Measurements from ENCODE around the gene RIT2.

The RIT2 gene

DNA sequence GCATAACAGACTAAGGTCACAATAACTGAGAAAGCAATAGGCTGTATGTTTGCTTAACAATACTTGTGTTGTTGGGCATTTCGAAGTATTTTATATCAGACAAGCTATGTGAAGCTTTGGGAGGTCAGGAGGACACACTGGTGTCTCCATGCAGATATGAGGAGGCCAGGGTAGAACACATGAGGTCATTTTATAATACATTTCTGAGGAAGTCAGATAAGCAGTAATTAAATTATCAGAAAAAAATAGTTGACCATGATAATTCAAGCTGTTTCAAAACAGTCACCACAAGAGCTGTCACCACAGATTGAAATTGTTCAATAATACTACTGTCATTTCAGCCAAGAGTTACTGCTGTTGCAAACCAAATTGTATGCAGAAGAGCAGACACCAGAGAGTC lies 160.6 kb downstream of the RIT2 start:
- DNase-seq (ENCODE audit: insufficient read length, low spot score) (no peak), FAIRE-seq (no peak)
- TF ChIP-seq PAX5 (IDR thresholded peaks at IDR 0.05; ENCODE audit: insufficient read depth, low read length, severe bottlenecking) (no peak), POLR2A (IDR thresholded peaks at IDR 0.05; ENCODE audit: low read depth, low read length) (no peak), POU2F2 (IDR thresholded peaks at IDR 0.05; ENCODE audit: low read depth, low read length) (no peak), TAF1 (IDR thresholded peaks at IDR 0.05; ENCODE audit: low read depth, low read length) (no peak), POLR2AphosphoS5 (IDR thresholded peaks at IDR 0.05; ENCODE audit: low read depth, low read length) (no peak), SPI1 (IDR thresholded peaks at IDR 0.05; ENCODE audit: low read depth, low read length) (no peak)

DNA sequence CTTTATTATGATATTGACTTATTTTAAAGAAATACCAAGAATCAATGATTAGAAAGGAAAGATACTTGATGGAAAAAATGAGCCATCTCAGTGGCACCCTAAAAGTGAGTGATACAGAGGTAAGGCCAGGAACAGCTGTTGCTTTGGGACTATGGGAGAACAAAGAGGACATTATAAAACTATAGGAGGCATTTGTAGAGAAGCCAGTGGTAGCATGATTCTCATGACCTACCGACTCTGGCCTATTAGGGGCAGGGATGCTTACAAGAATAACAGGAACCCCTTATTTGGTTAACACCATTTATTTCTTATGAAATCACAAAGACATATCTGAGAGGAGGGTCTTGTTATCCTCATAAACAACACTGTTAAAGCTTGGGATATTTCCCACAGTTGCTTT lies 162.2 kb downstream of the RIT2 start:
- TF ChIP-seq SPI1 (IDR thresholded peaks at IDR 0.05; ENCODE audit: low read depth, low read length) (no peak), TAF1 (IDR thresholded peaks at IDR 0.05; ENCODE audit: low read depth, low read length) (no peak), PAX5 (IDR thresholded peaks at IDR 0.05; ENCODE audit: insufficient read depth, low read length, severe bottlenecking) (no peak)
- DNase-seq (ENCODE audit: insufficient read length, low spot score) = no peak
- FAIRE-seq = no peak

DNA sequence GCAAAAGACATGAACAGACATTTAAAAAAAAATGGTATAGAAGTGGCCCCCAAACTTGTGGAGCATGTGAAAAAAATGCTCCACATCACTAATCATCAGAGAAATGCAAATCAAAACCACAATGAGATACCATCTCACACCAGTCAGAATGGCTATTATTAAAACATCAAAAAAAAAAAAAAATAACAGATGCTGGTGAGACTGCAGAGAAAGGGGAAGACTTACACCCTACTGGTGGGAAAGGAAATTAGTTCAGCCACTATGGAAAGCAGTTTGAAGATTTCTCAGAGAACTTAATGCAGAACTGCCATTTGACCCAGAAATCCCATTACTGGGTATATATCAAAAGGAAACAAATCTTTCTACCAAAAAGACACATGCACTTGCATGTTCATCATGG lies 164.8 kb downstream of the RIT2 start:
- DNase-seq (ENCODE audit: insufficient read length, low spot score) (no peak), FAIRE-seq (no peak)

DNA sequence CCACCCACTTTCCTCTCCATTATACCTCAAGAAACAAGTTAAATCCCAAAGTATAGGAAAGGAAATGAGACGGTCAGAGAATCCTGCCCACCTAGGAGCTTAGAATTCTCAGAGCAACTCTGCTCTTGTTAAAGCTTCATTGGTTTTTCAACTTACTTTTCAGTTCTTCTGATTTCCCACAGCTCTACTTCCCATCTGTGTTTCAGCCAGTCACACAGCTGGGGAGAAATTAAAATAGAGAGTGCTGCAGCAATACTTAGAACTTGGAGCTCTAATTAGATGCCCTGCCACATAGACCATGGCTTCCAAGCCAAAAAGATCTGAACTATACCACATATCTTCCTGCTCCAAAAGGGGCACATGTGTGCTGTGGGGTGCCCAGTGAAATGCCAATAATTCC lies 166.7 kb downstream of the RIT2 start:
- FAIRE-seq = no peak
- TF ChIP-seq POLR2A (IDR thresholded peaks at IDR 0.05; ENCODE audit: low read depth, low read length) (no peak), SPI1 (IDR thresholded peaks at IDR 0.05; ENCODE audit: low read depth, low read length) (no peak), TAF1 (IDR thresholded peaks at IDR 0.05; ENCODE audit: low read depth, low read length) (no peak), POU2F2 (IDR thresholded peaks at IDR 0.05; ENCODE audit: low read depth, low read length) (no peak), PAX5 (IDR thresholded peaks at IDR 0.05; ENCODE audit: insufficient read depth, low read length, severe bottlenecking) (no peak), POLR2AphosphoS5 (IDR thresholded peaks at IDR 0.05; ENCODE audit: low read depth, low read length) (no peak)
- DNase-seq (ENCODE audit: insufficient read length, low spot score) = no peak

More for the DNA sequence above, 164.8 kb downstream of the RIT2 start:
- no peak for TF ChIP-seq TAF1 (IDR thresholded peaks at IDR 0.05; ENCODE audit: low read depth, low read length)
- TF ChIP-seq PAX5 (IDR thresholded peaks at IDR 0.05; ENCODE audit: insufficient read depth, low read length, severe bottlenecking) = no peak
- TF ChIP-seq POLR2A (IDR thresholded peaks at IDR 0.05; ENCODE audit: low read depth, low read length) = no peak
- no peak for TF ChIP-seq SPI1 (IDR thresholded peaks at IDR 0.05; ENCODE audit: low read depth, low read length)
- no peak for TF ChIP-seq POU2F2 (IDR thresholded peaks at IDR 0.05; ENCODE audit: low read depth, low read length)
- TF ChIP-seq POLR2AphosphoS5 (IDR thresholded peaks at IDR 0.05; ENCODE audit: low read depth, low read length) = no peak

DNA sequence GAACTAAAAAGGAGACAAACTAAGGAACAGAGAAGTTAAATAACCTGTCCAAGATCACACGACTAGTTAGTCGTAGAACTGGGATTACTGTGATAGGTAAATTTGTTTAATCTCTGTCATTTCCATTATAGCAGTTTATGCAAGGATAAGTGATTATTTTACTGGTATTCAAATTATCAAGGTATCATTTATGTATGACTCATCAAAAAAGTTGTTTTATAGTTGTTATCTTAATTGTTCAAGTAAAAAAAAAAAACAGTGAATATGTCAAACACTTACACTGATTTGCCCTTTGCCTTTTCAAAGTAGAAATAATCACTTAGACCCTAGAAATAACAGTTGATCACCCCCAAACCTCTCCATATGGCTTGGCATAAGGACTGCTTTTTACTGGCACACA lies 173.6 kb downstream of the RIT2 start:
- TF ChIP-seq POU2F2 (IDR thresholded peaks at IDR 0.05; ENCODE audit: low read depth, low read length) (no peak), POLR2A (IDR thresholded peaks at IDR 0.05; ENCODE audit: low read depth, low read length) (no peak), SPI1 (IDR thresholded peaks at IDR 0.05; ENCODE audit: low read depth, low read length) (no peak), PAX5 (IDR thresholded peaks at IDR 0.05; ENCODE audit: insufficient read depth, low read length, severe bottlenecking) (no peak), TAF1 (IDR thresholded peaks at IDR 0.05; ENCODE audit: low read depth, low read length) (no peak), POLR2AphosphoS5 (IDR thresholded peaks at IDR 0.05; ENCODE audit: low read depth, low read length) (no peak)
- no peak for DNase-seq (ENCODE audit: insufficient read length, low spot score)
- no peak for FAIRE-seq

DNA sequence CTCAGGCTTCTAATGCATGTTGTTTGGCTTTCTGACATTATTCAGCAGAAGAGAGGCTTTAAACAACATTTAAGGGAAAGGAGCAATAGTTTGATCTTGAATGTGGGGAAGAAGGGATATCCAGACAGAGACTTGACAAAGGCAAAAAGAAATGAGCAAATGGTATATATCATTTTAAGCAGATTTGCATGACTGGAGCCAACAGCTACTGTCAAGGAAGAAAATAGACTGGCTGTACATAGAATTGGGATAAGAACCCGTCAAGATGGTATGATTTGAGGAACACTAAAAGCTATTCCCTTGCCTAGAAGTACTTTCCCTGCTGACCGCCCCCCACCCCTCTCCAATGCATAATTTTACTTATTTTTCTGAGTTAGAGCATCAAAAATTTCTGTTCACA lies 174.5 kb downstream of the RIT2 start:
- no peak for TF ChIP-seq TAF1 (IDR thresholded peaks at IDR 0.05; ENCODE audit: low read depth, low read length)
- no peak for TF ChIP-seq POLR2A (IDR thresholded peaks at IDR 0.05; ENCODE audit: low read depth, low read length)
- TF ChIP-seq SPI1 (IDR thresholded peaks at IDR 0.05; ENCODE audit: low read depth, low read length) = no peak
- TF ChIP-seq PAX5 (IDR thresholded peaks at IDR 0.05; ENCODE audit: insufficient read depth, low read length, severe bottlenecking) = no peak
- no peak for TF ChIP-seq POLR2AphosphoS5 (IDR thresholded peaks at IDR 0.05; ENCODE audit: low read depth, low read length)
- no peak for TF ChIP-seq POU2F2 (IDR thresholded peaks at IDR 0.05; ENCODE audit: low read depth, low read length)
- FAIRE-seq = no peak
- DNase-seq (ENCODE audit: insufficient read length, low spot score) = no peak

DNA sequence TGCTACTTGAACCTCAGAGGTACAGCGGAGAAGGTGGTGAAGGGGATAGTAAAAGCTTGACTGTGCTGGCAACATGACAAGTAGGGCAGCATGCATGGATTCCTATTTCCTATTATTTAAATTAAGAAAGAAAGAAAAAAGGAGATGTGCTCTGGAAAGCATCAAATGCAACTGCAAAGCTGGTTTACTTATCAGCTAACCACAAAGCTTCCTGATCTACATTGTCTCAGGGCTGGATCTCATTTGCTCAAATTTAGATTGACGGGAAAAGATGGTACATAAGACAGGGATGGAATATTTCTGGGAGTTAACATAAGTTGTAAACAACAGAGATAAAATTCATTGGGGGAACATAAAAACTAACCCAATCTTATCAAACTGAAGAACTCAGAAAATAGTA lies 178.0 kb downstream of the RIT2 start:
- no peak for TF ChIP-seq TAF1 (IDR thresholded peaks at IDR 0.05; ENCODE audit: low read depth, low read length)
- no peak for FAIRE-seq

DNA sequence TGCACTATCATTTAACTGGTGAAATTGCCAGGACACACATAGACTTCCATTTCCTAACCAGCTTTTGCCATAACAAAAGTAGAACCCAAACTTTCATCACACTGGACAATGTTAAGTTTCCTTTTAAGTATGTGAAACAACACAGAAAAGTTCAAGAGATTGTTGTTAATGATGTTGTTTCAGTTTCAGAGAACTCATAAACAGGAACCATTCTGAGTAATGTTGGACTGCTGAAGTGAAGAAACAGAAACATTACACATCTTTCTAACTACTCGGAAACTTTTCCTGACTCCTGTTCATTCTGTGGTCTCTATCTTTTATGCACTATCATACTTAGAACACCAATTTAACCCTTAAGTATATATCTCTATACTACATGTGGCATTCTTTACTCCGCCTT lies 179.2 kb downstream of the RIT2 start:
- DNase-seq (ENCODE audit: insufficient read length, low spot score) = no peak
- TF ChIP-seq POLR2A (IDR thresholded peaks at IDR 0.05; ENCODE audit: low read depth, low read length) (no peak), SPI1 (IDR thresholded peaks at IDR 0.05; ENCODE audit: low read depth, low read length) (no peak), POLR2AphosphoS5 (IDR thresholded peaks at IDR 0.05; ENCODE audit: low read depth, low read length) (no peak)
- no peak for FAIRE-seq

More for the DNA sequence above, 178.0 kb downstream of the RIT2 start:
- DNase-seq (ENCODE audit: insufficient read length, low spot score) = no peak

DNA sequence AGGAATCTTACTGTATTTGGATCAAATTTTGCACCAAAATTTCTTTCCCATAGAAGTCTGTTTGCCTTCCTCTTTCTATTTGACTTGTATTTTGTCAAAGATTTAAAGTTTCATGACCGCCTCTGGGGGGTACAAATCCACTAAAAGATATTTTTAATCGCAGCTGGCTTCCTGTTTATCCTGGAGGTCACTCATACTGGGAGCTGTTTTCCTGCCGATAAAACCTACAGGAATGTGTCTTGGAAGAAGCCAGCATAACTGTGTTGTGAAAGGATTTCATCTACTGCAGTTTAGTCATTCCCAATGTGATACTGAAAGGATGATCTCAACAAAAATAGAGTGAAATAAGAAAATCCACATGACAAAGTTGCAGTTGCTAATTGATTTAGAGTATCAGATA lies 184.0 kb downstream of the RIT2 start:
- DNase-seq (ENCODE audit: insufficient read length, low spot score) = no peak
- FAIRE-seq = no peak
- TF ChIP-seq POLR2AphosphoS5 (IDR thresholded peaks at IDR 0.05; ENCODE audit: low read depth, low read length) = no peak
- TF ChIP-seq POLR2A (IDR thresholded peaks at IDR 0.05; ENCODE audit: low read depth, low read length) = no peak
- TF ChIP-seq TAF1 (IDR thresholded peaks at IDR 0.05; ENCODE audit: low read depth, low read length) = no peak
- TF ChIP-seq POU2F2 (IDR thresholded peaks at IDR 0.05; ENCODE audit: low read depth, low read length) = no peak
- no peak for TF ChIP-seq PAX5 (IDR thresholded peaks at IDR 0.05; ENCODE audit: insufficient read depth, low read length, severe bottlenecking)
- no peak for TF ChIP-seq SPI1 (IDR thresholded peaks at IDR 0.05; ENCODE audit: low read depth, low read length)

DNA sequence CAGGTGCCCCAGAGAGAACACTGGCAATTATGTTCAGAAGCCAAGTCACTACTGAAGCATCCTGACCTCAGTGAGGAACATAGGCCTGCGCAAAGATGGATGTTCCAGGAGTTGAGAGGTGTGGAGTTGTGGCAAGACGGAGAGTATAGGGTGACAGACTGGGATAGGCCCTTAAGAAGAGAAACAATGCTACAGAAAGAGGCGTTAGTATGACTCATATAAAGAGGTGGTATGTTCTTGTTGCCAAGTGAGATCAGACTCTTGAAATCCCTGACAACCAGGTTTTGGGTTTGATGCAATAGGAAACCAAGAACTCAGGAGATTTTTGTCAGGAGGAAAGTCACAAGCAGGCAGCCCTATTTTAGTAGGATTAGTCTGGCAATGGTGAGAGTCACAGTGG lies 185.6 kb downstream of the RIT2 start:
- DNase-seq (ENCODE audit: insufficient read length, low spot score) (no peak), FAIRE-seq (no peak)
- TF ChIP-seq POLR2A (IDR thresholded peaks at IDR 0.05; ENCODE audit: low read depth, low read length) = no peak
- no peak for TF ChIP-seq SPI1 (IDR thresholded peaks at IDR 0.05; ENCODE audit: low read depth, low read length)
- no peak for TF ChIP-seq POLR2AphosphoS5 (IDR thresholded peaks at IDR 0.05; ENCODE audit: low read depth, low read length)
- TF ChIP-seq PAX5 (IDR thresholded peaks at IDR 0.05; ENCODE audit: insufficient read depth, low read length, severe bottlenecking) = no peak
- TF ChIP-seq POU2F2 (IDR thresholded peaks at IDR 0.05; ENCODE audit: low read depth, low read length) = no peak
- TF ChIP-seq TAF1 (IDR thresholded peaks at IDR 0.05; ENCODE audit: low read depth, low read length) = no peak

DNA sequence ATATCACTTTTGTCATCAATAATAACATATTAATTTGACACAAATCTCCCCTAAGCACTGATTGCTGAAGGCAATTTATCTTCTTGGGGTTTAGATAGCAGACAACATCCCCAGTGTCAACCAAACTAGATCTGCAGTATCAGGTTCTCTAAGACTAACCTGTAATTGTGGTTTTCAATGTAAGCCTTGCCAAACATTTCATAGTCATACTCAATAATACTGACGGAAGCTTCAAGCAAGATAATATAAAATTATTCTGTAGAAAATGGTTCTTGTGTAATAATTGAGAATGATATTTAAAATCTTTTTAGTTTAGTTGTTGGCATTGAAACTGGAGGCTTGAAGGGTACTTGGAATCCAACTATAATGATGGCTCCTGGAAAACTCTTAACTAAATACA lies 186.3 kb downstream of the RIT2 start:
- DNase-seq (ENCODE audit: insufficient read length, low spot score) = no peak
- no peak for FAIRE-seq
- TF ChIP-seq POLR2A (IDR thresholded peaks at IDR 0.05; ENCODE audit: low read depth, low read length) (no peak), SPI1 (IDR thresholded peaks at IDR 0.05; ENCODE audit: low read depth, low read length) (no peak), TAF1 (IDR thresholded peaks at IDR 0.05; ENCODE audit: low read depth, low read length) (no peak), POU2F2 (IDR thresholded peaks at IDR 0.05; ENCODE audit: low read depth, low read length) (no peak), PAX5 (IDR thresholded peaks at IDR 0.05; ENCODE audit: insufficient read depth, low read length, severe bottlenecking) (no peak), POLR2AphosphoS5 (IDR thresholded peaks at IDR 0.05; ENCODE audit: low read depth, low read length) (no peak)

Measured in GM12891 (cell line).